GM10266 (cell line): ENCODE data around the gene NHLRC2.

Experiments
- DNase-seq: peaks from one replicate; pipeline ENCODE4 v3.0.0; 2012; ENCODE audit errors: extremely low spot score
- TF ChIP-seq, protein P1 (sequence below): IDR thresholded peaks from 2 replicates; pipeline ENCODE4 v1.5.1; 2012; ENCODE audit warnings: mild to moderate bottlenecking, low read depth; ENCODE audit not compliant: control insufficient read depth, insufficient read depth; ENCODE audit errors: missing control alignments

Gene NHLRC2

GRCh38 chr10:113927440-113927839, 73.0 kb downstream of the NHLRC2 start:
- DNase-seq: no peak
- TF ChIP-seq, protein P1, sequence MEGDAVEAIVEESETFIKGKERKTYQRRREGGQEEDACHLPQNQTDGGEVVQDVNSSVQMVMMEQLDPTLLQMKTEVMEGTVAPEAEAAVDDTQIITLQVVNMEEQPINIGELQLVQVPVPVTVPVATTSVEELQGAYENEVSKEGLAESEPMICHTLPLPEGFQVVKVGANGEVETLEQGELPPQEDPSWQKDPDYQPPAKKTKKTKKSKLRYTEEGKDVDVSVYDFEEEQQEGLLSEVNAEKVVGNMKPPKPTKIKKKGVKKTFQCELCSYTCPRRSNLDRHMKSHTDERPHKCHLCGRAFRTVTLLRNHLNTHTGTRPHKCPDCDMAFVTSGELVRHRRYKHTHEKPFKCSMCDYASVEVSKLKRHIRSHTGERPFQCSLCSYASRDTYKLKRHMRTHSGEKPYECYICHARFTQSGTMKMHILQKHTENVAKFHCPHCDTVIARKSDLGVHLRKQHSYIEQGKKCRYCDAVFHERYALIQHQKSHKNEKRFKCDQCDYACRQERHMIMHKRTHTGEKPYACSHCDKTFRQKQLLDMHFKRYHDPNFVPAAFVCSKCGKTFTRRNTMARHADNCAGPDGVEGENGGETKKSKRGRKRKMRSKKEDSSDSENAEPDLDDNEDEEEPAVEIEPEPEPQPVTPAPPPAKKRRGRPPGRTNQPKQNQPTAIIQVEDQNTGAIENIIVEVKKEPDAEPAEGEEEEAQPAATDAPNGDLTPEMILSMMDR: no peak

- TF ChIP-seq, protein P1: no peak
Observed at GRCh38 chr10:113928830-113929229, 74.4 kb downstream of the NHLRC2 start.

DNA sequence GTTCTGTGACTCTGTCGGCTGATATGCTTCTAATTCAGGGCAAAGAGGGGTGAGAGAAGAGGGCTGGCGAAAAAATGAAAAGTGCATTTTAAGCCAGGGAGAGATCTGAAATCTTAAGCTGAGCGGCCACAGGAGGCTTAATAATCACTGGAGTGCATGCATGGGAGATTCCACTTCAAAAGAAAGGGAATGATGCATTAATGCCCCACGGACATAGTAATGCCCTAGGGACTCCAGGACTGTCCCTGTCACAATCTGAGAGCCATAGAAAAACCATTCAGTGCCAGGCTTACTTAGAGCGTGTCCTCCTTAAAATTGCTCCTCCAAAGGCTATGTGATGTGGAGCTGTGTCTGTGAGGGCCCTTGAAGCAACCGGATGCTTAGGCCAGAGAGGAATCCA, 75.1 kb downstream of the NHLRC2 start:
- no peak for DNase-seq
- TF ChIP-seq, protein P1: no peak

More at GRCh38 chr10:113928830-113929229, 74.4 kb downstream of the NHLRC2 start:
- no peak for DNase-seq

GRCh38 chr10:113930482-113931057, 76.1 kb downstream of the NHLRC2 start:
- TF ChIP-seq, protein P1: no peak
- no peak for DNase-seq

DNA sequence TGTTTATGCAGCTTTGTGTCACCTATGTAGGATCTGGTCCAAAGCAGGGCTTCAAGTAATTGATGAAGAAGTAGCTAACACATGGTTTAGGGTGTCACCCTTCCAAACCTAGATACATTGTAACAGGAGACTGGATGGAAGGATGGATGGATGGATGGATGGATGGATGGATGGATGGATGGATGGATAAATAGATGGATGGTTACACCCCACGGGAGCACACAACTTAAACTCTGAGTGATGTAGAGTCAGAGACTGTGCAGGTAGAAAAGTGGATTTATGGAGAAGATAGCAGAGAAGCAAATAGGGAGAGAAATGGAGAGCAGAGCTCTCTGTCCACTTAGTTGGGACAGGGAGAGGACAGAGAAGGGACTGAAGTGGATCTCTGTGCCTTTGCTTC, 78.4 kb downstream of the NHLRC2 start:
- no peak for DNase-seq
- TF ChIP-seq, protein P1: no peak

- no peak for DNase-seq
- TF ChIP-seq, protein P1: no peak
Observed at GRCh38 chr10:113933894-113934532, 79.6 kb downstream of the NHLRC2 start.

DNA sequence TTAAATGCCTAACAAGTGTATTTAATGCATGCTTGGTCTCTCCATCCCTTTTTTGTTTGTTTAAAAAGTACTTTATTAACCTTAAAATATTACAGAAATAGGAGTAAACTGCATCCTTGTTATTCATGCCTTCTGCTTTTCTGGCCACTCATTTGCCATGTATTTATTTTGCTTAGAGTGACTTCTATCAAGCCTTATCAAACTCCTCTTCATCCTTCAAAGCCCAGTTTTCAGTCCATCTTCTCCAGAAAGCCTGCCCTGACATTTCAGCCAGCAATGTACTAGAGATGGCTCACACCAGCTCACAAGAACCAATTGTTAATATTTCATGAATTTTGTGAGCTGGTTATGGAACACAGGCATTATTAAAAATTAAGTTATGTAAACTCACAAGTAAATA, 82.8 kb downstream of the NHLRC2 start:
- TF ChIP-seq, protein P1: no peak
- DNase-seq: no peak
